ENCODE results near the gene MRPS35. TPM values are rescaled to one million over a fixed set of nuclear protein-coding genes. Genes with fewer than 3 reads are reported as not detected.

MRPS35 gene
- total RNA-seq, 2 donors from 2014 or later = 56.1 to 69.6 TPM

- intact Hi-C loops (cut with DNase I) = no loop called here
- H3K27me3 ChIP-seq (replicated peaks; ENCODE audit: insufficient read depth) = no peaks in the 10 kb centered on the region
- H3K36me3 ChIP-seq = peaks cover 0 to 9% of the 10 kb centered on the region in 2 donors
- no peak overlapping the region for H3K27ac ChIP-seq
- H3K4me3 ChIP-seq = no peak overlapping the region
- H3K9me3 ChIP-seq = no peaks in the 10 kb centered on the region
- H3K4me1 ChIP-seq (replicated peaks) = no peaks in the 10 kb centered on the region
- 77% methylated on average over 7 of the region's 7 CpGs for WGBS
- TF ChIP-seq POLR2A (IDR thresholded peaks at IDR 0.05) (no peak), POLR2AphosphoS5 (IDR thresholded peaks at IDR 0.05) (no peak)
- TF ChIP-seq, protein P1, sequence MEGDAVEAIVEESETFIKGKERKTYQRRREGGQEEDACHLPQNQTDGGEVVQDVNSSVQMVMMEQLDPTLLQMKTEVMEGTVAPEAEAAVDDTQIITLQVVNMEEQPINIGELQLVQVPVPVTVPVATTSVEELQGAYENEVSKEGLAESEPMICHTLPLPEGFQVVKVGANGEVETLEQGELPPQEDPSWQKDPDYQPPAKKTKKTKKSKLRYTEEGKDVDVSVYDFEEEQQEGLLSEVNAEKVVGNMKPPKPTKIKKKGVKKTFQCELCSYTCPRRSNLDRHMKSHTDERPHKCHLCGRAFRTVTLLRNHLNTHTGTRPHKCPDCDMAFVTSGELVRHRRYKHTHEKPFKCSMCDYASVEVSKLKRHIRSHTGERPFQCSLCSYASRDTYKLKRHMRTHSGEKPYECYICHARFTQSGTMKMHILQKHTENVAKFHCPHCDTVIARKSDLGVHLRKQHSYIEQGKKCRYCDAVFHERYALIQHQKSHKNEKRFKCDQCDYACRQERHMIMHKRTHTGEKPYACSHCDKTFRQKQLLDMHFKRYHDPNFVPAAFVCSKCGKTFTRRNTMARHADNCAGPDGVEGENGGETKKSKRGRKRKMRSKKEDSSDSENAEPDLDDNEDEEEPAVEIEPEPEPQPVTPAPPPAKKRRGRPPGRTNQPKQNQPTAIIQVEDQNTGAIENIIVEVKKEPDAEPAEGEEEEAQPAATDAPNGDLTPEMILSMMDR (IDR thresholded peaks at IDR 0.05) = no peak
- DNase-seq (ENCODE audit: low spot score) = no peak
These were observed 85.5 kb downstream of the MRPS35 start for GRCh38 chr12:27796128-27796527.

DNA sequence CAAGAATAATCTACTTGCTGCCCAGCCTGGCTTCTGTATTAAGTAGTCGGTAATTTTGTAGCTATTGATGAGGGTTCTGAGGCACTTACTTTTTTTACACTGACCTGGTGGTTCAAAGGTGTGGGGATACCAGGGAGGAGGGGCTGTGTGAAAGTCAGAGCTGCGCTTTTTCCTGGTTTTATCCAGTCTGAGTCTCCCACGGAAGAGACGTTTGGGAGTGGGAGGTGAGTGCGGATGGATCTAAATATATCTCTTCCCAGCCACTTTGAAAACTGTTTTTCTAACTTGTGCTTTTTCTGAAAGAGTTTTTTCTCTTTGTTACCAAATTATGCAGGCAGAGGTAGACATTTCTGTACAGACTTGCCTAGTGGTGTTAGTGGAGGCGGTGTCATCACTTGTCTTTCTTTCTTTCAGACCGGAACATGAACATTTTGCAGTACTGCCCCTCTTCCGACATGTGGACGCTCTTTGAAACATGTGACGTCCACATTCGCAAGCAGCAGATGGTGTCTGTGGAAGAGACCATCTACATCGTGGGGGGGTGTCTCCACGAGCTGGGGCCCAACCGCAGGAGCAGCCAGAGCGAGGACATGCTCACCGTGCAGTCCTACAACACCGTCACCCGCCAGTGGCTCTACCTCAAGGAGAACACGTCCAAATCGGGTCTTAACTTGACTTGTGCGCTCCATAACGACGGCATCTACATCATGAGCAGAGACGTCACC is 86.8 kb downstream of the MRPS35 start:
- Histone ChIP-seq H3K4me3 (no peak overlapping the region), H3K27ac (no peak overlapping the region), H3K36me3 (peaks cover 0 to 3% of the 10 kb centered on the region in 2 donors), H3K27me3 (replicated peaks; ENCODE audit: insufficient read depth) (no peaks in the 10 kb centered on the region), H3K4me1 (replicated peaks) (no peaks in the 10 kb centered on the region), H3K9me3 (no peaks in the 10 kb centered on the region)
- intact Hi-C loops (cut with DNase I) = no loop called here
- TF ChIP-seq POLR2AphosphoS5 (IDR thresholded peaks at IDR 0.05) (no peak), POLR2A (IDR thresholded peaks at IDR 0.05) (no peak)
- TF ChIP-seq, protein P1 (IDR thresholded peaks at IDR 0.05) = no peak
- WGBS = 94% methylated on average over 24 of the region's 24 CpGs
- no peak for DNase-seq (ENCODE audit: low spot score)

DNA sequence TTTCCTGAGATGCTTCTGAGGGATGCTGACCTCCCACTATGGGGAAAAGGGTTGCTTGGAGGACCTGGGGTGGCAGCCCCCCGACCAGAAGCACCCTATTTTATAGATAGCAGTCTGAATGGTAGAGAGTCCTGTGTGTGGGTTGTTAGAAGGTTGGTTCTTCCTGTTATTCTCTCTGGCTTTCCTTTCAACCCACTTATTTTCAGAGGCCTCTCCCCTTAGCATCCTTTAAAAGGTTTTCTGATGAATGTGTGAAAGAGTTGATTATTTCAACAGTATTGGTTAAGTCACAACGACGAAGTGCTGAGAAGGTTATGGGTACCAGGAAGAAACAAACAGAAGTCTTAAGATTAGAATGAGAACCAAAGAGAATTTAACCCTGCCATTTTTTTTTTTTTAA is 90.2 kb downstream of the MRPS35 start:
- H3K27ac ChIP-seq = no peak overlapping the region
- H3K27me3 ChIP-seq (replicated peaks; ENCODE audit: insufficient read depth) = no peaks in the 10 kb centered on the region
- intact Hi-C loops (cut with DNase I) = no loop called here
- H3K4me3 ChIP-seq = no peak overlapping the region
- peaks cover 0 to 3% of the 10 kb centered on the region in 2 donors for H3K36me3 ChIP-seq
- H3K4me1 ChIP-seq (replicated peaks) = no peaks in the 10 kb centered on the region
- DNase-seq (ENCODE audit: low spot score) = no peak
- no peaks in the 10 kb centered on the region for H3K9me3 ChIP-seq
- TF ChIP-seq POLR2AphosphoS5 (IDR thresholded peaks at IDR 0.05) (no peak), POLR2A (IDR thresholded peaks at IDR 0.05) (no peak)
- TF ChIP-seq, protein P1 (IDR thresholded peaks at IDR 0.05) = no peak
- WGBS = 91% methylated on average over 3 of the region's 3 CpGs

DNA sequence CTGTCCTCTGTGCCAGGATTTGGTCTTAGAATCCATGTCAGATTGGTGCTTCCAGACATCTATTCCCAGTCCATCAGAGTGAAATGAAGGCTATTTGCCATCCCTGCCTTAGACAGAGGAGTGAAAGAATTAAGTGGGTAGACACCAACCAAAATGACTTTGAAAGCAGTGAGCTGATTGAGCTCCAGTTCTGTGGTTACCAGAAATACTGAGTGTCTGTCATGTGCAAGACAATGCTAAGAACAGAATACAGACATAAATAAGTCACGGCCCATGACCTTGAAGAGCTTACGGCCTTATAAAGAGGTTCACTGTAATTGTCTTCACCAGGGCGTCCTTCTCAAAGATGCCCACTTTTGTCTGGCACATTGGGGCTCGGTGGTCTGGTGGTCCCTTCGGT is 91.0 kb downstream of the MRPS35 start:
- no peaks in the 10 kb centered on the region for H3K9me3 ChIP-seq
- TF ChIP-seq POLR2AphosphoS5 (IDR thresholded peaks at IDR 0.05) = no peak
- TF ChIP-seq, protein P1 (IDR thresholded peaks at IDR 0.05) = no peak
- no peak for TF ChIP-seq POLR2A (IDR thresholded peaks at IDR 0.05)
- H3K4me3 ChIP-seq = no peak overlapping the region
- no peak overlapping the region for H3K27ac ChIP-seq
- peaks cover 0 to 3% of the 10 kb centered on the region in 2 donors for H3K36me3 ChIP-seq
- no peak for DNase-seq (ENCODE audit: low spot score)
- H3K27me3 ChIP-seq (replicated peaks; ENCODE audit: insufficient read depth) = no peaks in the 10 kb centered on the region
- WGBS = 91% methylated on average over 5 of the region's 5 CpGs
- intact Hi-C loops (cut with DNase I) = no loop called here
- H3K4me1 ChIP-seq (replicated peaks) = no peaks in the 10 kb centered on the region

GRCh38 chr12:27802511-27802910 is 91.9 kb downstream of the MRPS35 start:
- H3K27ac ChIP-seq = no peak overlapping the region
- no peaks in the 10 kb centered on the region for H3K27me3 ChIP-seq (replicated peaks; ENCODE audit: insufficient read depth)
- no peak overlapping the region for H3K4me3 ChIP-seq
- TF ChIP-seq, protein P1 (IDR thresholded peaks at IDR 0.05) = no peak
- TF ChIP-seq POLR2AphosphoS5 (IDR thresholded peaks at IDR 0.05) (no peak), POLR2A (IDR thresholded peaks at IDR 0.05) (no peak)
- H3K9me3 ChIP-seq = no peaks in the 10 kb centered on the region
- WGBS = 51% methylated on average over 4 of the region's 4 CpGs
- no peaks in the 10 kb centered on the region for H3K4me1 ChIP-seq (replicated peaks)
- peaks cover 0 to 3% of the 10 kb centered on the region in 2 donors for H3K36me3 ChIP-seq
- intact Hi-C loops (cut with DNase I) = no loop called here
- DNase-seq (ENCODE audit: low spot score) = no peak

Data from prostate gland (tissue), 2 donors.